Mucosa of descending colon (tissue), 3 donors: Measurements from ENCODE around the gene KCNQ4. TPM values are rescaled to one million over a fixed set of nuclear protein-coding genes. Genes with fewer than 3 reads are reported as not detected.

ENCODE experiments used
- ATAC-seq: fragments of 200-7000 bp; cut with Tn5 transposase; one replicate; pipeline ENCODE4 v1.9.1; 2020; ENCODE audit warnings: mild to moderate bottlenecking, moderate library complexity
- DNase-seq, 3 donors: peaks; one replicate each; pipeline ENCODE4 v3.0.0-alpha.2; 2020
- H3K36me3 ChIP-seq: fragments of 200-600 bp; one replicate; pipeline ENCODE4 v1.8.0; 2021; ENCODE audit warnings: low read depth, mild to moderate bottlenecking
- H3K4me1 ChIP-seq: fragments of 200-600 bp; one replicate; pipeline ENCODE4 v1.8.0; 2021; ENCODE audit warnings: low read depth, mild to moderate bottlenecking
- H3K4me3 ChIP-seq: fragments of 200-600 bp; one replicate; pipeline ENCODE4 v1.8.0; 2021; ENCODE audit warnings: mild to moderate bottlenecking
- H3K9me3 ChIP-seq: fragments of 200-600 bp; one replicate; pipeline ENCODE4 v1.8.0; 2021; ENCODE audit warnings: mild to moderate bottlenecking
- CTCF ChIP-seq: fragments of 200-600 bp; IDR thresholded peaks from one replicate; pipeline ENCODE4 v1.8.0; 2022; ENCODE audit warnings: antibody characterized with exemption, mild to moderate bottlenecking
- intact Hi-C, 2 donors: fragments of 100-400 bp; cut with DNase I in 1 of 2; cut with micrococcal nuclease in 1 of 2; formaldehyde crosslinking; loops; one replicate each; pipeline versions ENCODE4 v1.11.0 to v1.11.1; 2022; cut with DNase I, micrococcal nuclease
- total RNA-seq, 3 donors: library from RNA; stranded (reverse); fragmentation: NEBNext Ultra II Directional in 2 of 3; extraction: Animal tissue kit (Norgen Biotek cat#: 25700) in 2 of 3; gene quantifications; one replicate each; pipeline versions ENCODE4 v1.2.1 to v1.2.4, GENCODE V29; 2021 to 2023
- donor health status: DM: no; HTN: no; CAD: no; lungs with moderate emphysema.
- donor health status: DM: no; HTN: no; CAD: no.
- donor health status: DM: no; HTN: yes; CAD: no.

The KCNQ4 gene
- total RNA-seq, 3 donors from 2014 or later, result 1.3 to 13.0 (median 2.3) TPM

GRCh38 chr1:40840526-40841323 is 57.1 kb downstream of the KCNQ4 start:
- ATAC-seq, result no peak
- H3K4me1 ChIP-seq, result no peaks in the 10 kb centered on the region
- intact Hi-C loops, result loop anchor here in 1 of 2 donors (10.0 kb wide), 1 partner anchor 236 kb away; no protein-coding TSS in a partner anchor

GRCh38 chr1:40841602-40842001 is 58.0 kb downstream of the KCNQ4 start:
- intact Hi-C loops, result loop anchor here in 1 of 2 donors (10.0 kb wide), 1 partner anchor 237 kb away; no protein-coding TSS in a partner anchor
- H3K9me3 ChIP-seq, result no peaks in the 10 kb centered on the region
- TF ChIP-seq CTCF, result no peak
- no peaks in the 10 kb centered on the region for H3K36me3 ChIP-seq
- no peaks in the 10 kb centered on the region for H3K4me1 ChIP-seq
- DNase-seq (no peak), ATAC-seq (no peak)
- H3K4me3 ChIP-seq, result no peak overlapping the region

More at GRCh38 chr1:40840526-40841323, 57.1 kb downstream of the KCNQ4 start:
- no peak for TF ChIP-seq CTCF
- Histone ChIP-seq H3K36me3 (no peaks in the 10 kb centered on the region), H3K9me3 (no peaks in the 10 kb centered on the region), H3K4me3 (no peak overlapping the region)
- no peak for DNase-seq

GRCh38 chr1:40842207-40842606 is 58.6 kb downstream of the KCNQ4 start:
- no peak for TF ChIP-seq CTCF
- Histone ChIP-seq H3K4me1 (no peaks in the 10 kb centered on the region), H3K9me3 (no peaks in the 10 kb centered on the region), H3K36me3 (no peaks in the 10 kb centered on the region), H3K4me3 (no peak overlapping the region)
- DNase-seq (no peak), ATAC-seq (no peak)
- intact Hi-C loops, result loop anchor here in 1 of 2 donors (10.0 kb wide), 1 partner anchor 237 kb away; no protein-coding TSS in a partner anchor

GRCh38 chr1:40842691-40843090 is 59.1 kb downstream of the KCNQ4 start:
- Histone ChIP-seq H3K9me3 (no peaks in the 10 kb centered on the region), H3K4me3 (no peak overlapping the region), H3K4me1 (no peaks in the 10 kb centered on the region), H3K36me3 (no peaks in the 10 kb centered on the region)
- no peak for TF ChIP-seq CTCF
- DNase-seq (no peak), ATAC-seq (no peak)
- intact Hi-C loops, result loop anchor here in 1 of 2 donors (10.0 kb wide), 1 partner anchor 238 kb away; no protein-coding TSS in a partner anchor

- TF ChIP-seq CTCF, result no peak
- Histone ChIP-seq H3K4me1 (no peaks in the 10 kb centered on the region), H3K9me3 (no peaks in the 10 kb centered on the region), H3K4me3 (no peak overlapping the region), H3K36me3 (no peaks in the 10 kb centered on the region)
- DNase-seq (no peak), ATAC-seq (no peak)
- intact Hi-C loops, result loop anchor here in 1 of 2 donors (10.0 kb wide), 1 partner anchor 239 kb away; no protein-coding TSS in a partner anchor
These were observed 60.5 kb downstream of the KCNQ4 start for GRCh38 chr1:40844079-40844478.
